WI38 (cell line): ENCODE data around the gene KLHDC7B.
A peak's percentile ranks its signal among the peaks of the same experiment; 100 is the strongest.
"Not testable (repeated sequence)": the region's sequence is repeated elsewhere in the genome, so short reads cannot be mapped to it uniquely, and the experiment has no call there.

Experiments used
- H3K4me3 ChIP-seq: 2 replicates; pipeline ENCODE4 v1.5.1; 2011; ENCODE audit warnings: low read depth, mild to moderate bottlenecking, control low read depth, low read length
- TF ChIP-seq, protein P1 (sequence below): IDR thresholded peaks from 2 replicates; pipeline ENCODE4 v1.5.1; 2012; ENCODE audit warnings: low read depth, mild to moderate bottlenecking, control low read depth, low read length

KLHDC7B gene

DNA sequence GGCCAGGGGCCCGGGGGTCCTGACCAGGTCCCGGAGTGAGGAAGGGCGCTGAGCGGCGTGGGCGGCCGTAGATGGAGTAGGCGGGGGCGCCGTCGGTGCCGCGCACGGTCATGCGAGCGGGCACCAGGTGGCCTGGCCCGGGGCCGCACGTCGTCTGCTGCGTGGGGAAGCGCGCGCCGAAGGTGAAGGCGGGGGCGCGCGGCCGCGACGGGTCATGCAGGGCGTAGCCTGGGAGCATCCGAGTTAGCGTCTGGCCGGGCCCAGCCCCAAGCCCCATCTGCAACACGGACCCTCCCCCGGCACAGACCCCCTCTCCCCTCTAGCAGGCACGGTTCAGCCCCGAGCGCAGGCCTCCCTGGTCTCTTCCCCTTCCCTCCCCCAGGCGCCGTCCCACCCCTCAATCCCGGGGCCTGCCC lies 14.1 kb upstream of the KLHDC7B start:
- peak overlapping the region; percentile 53 for H3K4me3 ChIP-seq
- TF ChIP-seq, protein P1, sequence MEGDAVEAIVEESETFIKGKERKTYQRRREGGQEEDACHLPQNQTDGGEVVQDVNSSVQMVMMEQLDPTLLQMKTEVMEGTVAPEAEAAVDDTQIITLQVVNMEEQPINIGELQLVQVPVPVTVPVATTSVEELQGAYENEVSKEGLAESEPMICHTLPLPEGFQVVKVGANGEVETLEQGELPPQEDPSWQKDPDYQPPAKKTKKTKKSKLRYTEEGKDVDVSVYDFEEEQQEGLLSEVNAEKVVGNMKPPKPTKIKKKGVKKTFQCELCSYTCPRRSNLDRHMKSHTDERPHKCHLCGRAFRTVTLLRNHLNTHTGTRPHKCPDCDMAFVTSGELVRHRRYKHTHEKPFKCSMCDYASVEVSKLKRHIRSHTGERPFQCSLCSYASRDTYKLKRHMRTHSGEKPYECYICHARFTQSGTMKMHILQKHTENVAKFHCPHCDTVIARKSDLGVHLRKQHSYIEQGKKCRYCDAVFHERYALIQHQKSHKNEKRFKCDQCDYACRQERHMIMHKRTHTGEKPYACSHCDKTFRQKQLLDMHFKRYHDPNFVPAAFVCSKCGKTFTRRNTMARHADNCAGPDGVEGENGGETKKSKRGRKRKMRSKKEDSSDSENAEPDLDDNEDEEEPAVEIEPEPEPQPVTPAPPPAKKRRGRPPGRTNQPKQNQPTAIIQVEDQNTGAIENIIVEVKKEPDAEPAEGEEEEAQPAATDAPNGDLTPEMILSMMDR: no peak

DNA sequence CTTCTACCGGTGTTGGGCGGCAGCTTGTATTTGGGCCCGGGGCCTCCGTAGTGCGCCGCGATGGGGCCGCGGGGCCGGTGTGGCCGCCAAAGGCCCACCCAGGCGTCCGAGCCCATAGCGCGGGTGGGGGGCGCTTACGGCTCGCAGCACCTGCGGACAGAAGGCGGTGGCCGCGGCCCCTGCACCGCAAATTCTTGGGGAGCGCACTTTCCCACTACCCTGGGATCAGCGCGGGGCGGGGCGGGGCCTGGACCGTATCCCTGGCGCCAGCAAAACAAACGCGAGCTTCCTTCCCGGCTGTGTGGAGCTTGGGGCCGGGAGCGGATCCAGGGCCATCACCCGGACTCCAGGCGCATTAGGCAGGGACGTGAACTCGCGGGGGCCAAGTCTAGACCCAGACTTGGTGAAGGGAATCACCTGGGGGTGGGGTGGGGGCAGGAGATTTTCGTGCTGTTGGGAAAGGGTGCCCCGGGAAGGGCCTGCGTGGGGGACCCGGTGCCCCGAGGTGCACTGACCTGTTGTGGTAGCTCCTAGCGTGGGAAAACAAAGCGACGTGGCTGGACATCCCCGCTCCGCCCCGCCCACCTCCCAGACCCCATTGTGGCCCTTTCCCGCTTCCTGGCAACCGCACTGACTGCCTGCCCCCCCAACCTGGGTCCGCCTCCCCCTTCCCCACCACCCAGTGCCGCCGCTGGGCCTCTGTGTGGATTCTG lies 13.6 kb upstream of the KLHDC7B start:
- TF ChIP-seq, protein P1: no peak
- H3K4me3 ChIP-seq: peak overlapping the region; percentile 53

DNA sequence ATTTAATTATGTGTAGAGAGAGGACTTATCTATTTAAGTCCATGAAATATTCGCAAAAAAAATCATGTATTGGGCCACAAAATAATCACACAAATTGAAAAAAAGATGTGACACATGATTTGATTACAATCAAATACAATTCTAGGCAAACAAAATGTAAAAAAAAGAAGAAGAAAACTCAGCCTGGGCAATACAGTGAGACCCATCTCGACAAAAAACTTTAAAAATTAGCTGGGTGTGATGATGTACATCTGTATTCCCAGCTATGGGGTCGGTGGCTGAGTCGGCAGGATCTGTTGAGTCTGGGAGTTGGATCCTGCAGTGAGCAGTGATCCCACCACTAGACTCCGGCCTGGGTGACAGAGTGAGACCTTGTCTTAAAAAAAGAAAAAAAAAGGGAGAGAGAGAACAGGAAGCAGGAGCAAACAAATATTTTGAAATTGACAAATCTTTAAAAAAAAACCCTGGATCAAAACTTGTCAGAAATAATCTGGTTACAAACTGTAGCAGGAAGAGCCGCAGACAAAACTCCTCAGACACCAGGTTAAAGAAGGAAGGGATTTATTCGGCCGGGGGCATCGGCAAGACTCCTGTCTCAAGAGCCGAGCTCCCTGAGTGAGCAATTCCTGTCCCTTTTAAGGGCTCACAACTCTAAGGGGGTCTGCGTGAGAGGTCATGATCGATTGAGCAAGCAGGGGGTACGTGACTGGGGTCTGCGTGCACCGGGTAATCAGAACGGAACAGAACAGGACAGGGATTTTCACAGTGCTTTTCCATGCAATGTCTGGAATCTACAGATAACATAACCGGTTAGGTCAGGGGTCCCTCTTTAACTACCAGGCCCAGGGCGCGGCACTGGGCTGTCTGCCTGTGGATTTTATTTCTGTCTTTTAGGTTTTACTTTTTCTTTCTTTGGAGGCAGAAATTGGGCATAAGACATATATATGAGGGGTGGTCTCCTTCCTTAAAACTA lies 12.6 kb upstream of the KLHDC7B start:
- TF ChIP-seq, protein P1: no peak

DNA sequence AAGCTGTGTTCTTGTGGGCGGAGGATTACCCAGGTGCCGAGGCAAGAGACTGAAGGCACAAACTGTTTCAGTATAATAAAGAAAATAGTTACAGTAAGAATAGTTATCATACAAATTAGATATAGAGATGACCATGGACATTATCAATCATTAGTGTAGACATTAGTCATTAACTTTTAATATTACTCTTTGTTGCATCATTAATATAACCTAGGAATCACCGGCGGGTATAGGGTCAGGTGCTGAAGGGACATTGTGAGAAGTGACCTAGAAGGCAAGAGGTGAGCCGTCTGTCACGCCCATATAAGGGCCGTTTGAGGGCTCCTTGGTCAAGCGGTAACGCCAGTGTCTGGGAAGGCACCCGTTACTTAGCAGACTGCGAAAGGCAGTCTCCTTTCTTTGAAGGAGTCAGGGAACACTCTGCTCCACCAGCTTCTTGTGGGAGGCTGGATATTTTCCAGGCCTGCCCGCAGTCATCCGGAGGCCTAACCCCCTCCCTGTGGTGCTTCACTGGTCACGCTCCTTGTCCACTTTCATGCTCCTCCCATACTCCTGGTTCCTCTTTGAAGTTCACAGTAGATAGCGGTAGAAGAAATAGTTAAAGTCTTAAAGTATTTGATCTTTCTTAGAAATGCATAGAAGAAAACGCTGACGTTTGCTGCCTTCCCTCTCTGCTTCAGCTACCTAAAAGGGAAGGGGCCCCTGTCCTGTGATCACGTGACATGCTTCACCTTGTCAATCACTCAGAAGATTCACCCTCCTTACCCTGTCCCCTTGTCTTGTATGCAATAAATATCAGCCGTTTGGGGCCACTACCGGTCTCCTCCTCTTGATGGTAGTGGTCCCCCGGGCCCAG lies 11.6 kb upstream of the KLHDC7B start:
- not testable (repeated sequence) for H3K4me3 ChIP-seq

More for the DNA sequence above, 12.6 kb upstream of the KLHDC7B start:
- no peak overlapping the region for H3K4me3 ChIP-seq

DNA sequence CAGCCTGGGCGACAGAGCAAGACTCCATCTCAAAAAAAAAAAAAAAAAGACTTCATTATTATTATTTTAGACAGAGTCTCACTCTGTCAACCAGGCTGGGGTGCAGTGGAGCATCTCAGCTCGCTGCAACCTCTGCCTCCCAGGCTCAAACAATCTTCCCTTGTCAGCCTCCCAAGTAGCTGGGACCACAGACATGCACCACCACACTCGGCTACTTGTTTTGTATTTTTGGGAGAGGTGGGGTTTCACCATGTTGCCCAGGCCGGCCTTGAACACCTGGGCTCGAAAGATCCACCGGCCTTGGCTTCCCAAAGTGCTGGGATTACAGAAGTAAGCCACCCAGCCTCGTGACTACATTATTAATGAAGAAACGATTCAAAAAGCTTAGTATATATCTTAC lies 10.6 kb upstream of the KLHDC7B start:
- no peak overlapping the region for H3K4me3 ChIP-seq
- TF ChIP-seq, protein P1: no peak

DNA sequence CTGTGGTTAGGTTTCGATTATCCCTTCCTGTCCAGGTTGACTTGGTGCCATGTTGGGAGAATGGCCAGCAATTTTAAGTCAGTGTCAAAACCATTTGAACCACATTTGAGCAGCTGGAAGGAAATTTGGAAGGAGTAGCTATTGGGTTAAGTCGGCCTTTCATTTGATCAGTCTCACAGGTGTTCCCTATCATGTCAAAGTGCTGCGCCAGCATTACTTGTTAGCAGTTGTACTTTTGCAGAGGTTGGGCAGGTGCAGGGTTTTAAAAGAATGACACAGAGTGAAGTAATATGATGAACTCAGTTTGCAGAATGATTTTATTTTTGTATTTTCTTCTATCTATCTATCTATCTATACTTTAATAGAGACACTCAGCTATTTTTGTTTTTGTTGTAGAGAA lies 9.5 kb upstream of the KLHDC7B start:
- TF ChIP-seq, protein P1: no peak
- no peak overlapping the region for H3K4me3 ChIP-seq

DNA sequence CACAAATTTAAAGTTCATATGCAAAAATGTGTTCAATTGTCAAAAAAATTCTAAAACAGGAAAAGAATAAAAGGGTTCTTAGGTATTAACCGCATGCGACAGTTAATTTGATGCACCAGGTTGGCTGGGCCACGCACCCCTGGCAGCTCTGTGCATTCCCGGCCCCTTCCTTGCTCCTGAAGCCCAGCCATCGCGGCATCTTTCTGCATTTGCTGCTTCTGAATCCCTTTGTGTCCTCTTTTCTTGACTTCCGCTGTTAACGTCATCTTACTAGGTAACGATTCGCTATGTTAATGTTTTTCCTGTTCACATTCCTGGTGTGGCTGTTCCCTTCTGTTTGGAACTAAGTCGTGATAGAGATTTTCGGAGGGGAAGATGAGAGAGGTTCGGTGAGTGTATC lies 7.9 kb upstream of the KLHDC7B start:
- no peak overlapping the region for H3K4me3 ChIP-seq
- TF ChIP-seq, protein P1: no peak
